Activated T-cell treated with anti-CD3 and anti-CD28 coated beads for 1 hour (primary cell): Measurements from ENCODE around the gene CREG1.

Source experiments
- DNase-seq: peaks from one replicate; pipeline ENCODE4 v3.0.0-alpha.2; 2020; ENCODE audit warnings: low read depth

The CREG1 gene

DNA sequence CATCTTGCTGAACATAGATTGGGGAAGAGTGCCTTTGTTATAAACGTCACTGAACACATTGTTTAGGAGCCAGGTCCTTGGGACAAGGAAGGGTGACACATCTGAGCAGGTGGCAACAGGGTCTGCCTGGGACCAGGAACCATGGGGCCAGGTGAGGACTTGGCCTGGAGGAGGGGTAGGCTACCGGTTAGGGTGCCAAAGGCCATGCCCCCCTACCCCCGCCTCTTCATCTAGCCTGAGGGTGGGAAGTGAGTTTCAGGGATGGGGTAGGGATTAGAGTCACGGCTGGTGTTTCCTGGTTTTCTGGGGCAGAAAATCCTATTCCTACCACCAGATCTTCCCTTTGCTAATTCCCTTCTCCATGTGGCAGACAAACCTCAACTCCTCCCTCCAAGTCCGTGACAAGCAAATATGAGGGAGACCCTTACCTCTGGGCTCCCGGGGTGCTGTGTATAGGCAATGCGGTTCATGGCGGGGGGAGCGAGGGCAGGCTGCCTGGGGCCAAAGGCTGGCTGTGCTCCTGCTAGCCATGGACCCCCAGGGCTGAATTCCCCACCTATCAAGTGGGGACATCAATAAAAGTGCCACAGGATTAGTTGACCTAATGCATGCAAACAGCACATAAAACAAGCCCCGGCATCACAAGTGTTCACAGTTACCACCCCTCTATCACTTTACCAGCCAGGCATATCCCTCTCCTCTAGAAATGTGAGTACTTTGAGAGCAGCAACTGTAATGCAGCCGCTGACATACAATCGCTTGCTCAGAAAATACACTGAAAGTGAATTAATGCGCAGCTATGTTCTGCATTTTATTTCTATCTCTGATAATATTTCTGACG lies 49.7 kb downstream of the CREG1 start:
- DNase-seq: no peak

DNA sequence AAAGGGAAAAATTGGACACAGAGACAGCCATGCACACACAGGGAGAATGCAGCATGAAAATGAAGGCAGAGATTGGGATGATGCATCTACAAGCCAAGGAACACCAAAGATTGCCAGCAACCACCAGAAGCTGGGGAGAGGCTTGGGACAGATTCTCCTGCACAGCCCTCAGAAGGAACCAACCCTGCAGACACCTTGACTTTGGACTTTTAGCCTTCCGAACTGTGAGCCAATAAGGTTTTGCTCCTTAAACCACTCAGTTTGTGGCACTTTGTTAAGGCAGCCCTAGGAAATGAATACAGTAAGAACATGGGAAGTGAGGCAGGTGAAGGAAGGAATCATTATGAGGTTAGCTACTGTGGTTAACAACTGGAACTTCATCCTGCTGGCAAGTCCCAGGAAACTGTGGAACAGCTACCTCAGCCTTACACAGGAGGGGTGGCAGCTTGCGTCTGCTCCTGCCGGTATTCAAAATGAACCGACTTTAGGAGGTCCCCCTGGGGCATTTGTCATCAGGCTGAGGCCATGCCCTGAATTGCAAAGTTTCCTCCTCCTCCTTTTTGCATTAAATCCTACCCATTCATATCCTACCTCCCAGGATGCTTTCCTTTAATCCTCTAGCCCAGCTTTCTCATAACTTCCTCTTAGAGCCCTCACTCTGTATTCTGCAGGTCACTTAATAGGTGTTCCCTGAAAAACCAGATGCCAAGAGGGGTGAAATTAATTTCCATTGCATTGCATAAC lies 50.7 kb downstream of the CREG1 start:
- DNase-seq: no peak

- no peak for DNase-seq
Measured at GRCh38 chr1:167502192-167502551, 51.4 kb downstream of the CREG1 start.

DNA sequence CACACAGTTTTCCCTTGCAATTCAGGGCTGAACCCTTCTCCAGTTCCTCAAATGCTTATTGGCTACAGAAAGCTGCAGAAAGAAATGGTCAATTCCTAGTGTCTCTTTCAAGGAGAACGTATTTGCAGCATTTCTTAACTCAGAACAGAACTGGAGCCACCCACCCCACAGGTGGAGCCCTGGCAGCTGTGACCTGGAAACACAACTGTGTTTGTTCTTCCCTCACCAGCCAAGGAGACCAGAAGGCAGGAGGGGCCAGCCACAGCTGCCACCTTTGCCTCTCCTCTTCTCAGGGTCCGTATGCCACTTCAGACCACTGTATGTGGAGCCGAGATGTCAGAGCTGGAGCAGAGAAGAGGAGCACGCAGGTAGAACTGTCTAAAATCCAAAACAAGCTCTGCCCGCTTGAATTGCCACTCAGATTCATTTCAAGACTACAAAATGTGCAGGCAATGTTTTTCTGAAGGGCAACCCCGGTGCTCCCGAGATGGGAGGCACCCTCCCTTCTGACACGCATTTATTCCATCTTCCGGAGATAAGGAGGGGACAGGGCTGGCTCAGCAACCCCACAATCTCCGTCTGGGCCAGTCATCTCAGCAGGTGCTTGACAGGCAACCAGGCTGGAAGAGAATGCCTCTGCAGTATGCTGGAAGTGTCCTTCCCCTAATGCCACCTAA lies 51.9 kb downstream of the CREG1 start:
- no peak for DNase-seq

GRCh38 chr1:167500283-167500860 lies 53.2 kb downstream of the CREG1 start:
- DNase-seq: no peak

DNA sequence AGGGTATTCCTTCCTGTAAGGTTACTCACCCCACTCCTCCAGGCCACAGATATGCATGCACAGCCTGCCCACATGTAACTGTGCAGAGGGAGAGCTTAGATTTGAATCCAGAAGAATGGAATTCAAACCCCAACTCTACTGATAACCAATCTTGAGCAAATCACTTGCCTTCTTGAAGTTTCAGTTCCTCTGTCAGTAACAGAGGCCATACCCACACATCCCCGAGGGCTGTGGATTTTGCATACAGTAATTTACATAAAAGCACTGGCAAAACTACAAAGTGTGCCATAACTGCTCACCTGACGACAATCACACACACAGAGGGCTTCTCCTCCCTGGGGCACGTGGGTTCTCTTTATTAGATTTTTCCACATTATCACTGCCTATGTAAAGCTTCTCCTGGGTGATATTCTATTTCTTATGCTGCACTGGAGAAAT lies 53.9 kb downstream of the CREG1 start:
- DNase-seq: no peak

DNA sequence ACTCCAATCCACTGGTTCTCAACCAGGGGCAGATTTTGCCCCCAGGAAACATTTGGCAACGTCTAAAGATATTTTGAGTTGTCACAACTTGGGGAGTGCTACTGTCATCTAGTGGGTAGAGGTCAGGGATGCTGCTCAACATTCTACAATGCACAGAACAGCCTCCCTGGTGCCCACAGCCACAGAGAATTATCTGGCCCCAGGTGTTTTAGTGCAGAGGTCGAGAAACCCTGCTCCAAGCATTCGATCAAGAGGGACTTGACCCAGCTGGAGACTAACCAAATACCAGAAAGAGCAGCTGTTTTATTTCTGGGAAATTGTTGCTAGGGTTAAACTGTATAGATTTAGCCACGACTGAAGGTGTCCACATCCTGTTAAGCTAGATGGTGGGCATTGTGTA lies 54.5 kb downstream of the CREG1 start:
- DNase-seq: no peak

GRCh38 chr1:167496797-167497619 lies 56.6 kb downstream of the CREG1 start:
- no peak for DNase-seq

DNA sequence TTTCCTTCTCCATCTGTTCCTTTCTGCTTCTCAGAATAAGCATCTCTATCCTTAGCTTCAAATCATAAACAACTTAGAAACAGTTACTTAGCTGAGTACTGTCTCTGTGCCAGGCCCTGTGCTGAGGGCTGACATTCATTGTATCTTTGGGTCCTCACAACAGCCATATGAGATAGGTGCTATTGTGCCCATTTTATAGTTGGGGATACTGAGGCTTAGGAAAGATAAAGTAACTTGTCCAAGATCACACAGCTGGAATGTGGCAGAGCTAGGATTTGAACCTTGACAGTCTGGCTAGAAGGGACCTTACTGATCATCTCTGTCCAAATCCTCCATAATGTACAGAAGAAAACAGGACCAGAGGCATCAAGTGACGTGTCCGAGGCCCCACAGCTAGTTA lies 60.2 kb downstream of the CREG1 start:
- DNase-seq: no peak

DNA sequence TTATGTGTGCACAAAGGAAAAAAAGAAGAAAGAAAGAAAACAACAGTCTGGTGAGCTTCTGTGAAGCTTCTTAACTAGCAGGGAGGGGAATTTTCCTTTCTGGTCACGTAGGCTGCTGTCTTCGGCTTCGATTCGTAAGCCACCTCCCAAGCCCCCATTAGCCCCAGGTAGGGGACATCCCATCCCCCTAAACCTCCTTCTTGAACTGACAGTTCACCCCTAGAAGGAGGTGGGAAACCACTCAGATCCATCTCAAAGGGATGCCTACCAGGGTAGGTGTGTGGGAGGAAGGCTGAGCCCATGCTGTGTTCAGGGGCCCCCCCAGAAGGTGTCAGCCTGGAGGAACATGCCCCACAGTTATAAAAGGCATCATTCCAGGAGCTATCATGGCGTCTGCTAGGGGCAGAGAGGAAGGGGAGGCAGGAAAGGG lies 61.1 kb downstream of the CREG1 start:
- no peak for DNase-seq

DNA sequence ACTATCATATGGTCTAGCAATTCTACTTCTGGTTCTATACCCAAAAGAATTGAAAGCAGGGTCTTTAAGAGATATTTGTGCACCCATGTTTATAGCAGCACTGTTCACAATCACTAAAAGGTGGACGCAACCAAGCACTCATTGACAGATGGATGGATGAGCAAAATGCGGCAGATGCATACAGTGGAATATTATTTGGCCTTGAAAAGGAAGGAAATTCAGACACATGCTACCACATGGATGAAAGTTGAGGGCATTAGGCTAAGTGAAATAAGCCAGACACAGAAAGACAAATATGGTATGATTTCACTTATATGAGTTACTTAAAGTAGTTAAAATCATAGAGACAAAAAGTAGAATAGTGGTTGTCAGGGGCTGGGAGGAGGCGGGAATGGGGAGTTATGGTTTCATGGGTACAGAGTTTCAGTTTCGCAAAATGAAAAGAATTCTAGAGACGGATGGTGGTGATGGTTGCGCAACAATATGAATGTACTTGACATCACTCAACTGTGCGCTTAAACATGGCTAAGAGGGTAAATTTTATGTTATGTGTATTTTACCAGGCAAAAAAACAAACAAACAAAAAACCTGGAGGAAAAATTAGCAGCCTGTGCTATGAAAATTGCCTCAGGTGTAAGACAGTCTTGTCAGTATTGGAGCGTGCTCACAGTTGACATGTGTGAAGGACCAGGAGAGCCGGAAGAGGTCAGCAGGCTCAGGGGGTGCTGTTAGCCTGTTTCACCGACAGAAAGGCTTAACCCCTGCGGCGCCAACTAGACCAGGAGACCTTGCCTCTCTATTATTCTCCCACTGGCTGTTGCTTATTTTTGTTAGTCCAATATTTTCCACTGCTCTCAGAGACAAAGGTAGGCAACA lies 61.7 kb downstream of the CREG1 start:
- DNase-seq: no peak
